Activated gamma-delta T cell treated with anti-CD3 and anti-CD28 coated beads, Interleukin-2, amount 50 U/mL, for 16 hours (primary cell): ENCODE results near the gene AIMP2.
"Not testable (repeated sequence)": the region's sequence is repeated elsewhere in the genome, so short reads cannot be mapped to it uniquely, and the experiment has no call there.

ENCODE experiments used
- DNase-seq: peaks from one replicate; pipeline ENCODE4 v3.0.0-alpha.2; 2020; ENCODE audit warnings: low read depth

Gene AIMP2

DNA sequence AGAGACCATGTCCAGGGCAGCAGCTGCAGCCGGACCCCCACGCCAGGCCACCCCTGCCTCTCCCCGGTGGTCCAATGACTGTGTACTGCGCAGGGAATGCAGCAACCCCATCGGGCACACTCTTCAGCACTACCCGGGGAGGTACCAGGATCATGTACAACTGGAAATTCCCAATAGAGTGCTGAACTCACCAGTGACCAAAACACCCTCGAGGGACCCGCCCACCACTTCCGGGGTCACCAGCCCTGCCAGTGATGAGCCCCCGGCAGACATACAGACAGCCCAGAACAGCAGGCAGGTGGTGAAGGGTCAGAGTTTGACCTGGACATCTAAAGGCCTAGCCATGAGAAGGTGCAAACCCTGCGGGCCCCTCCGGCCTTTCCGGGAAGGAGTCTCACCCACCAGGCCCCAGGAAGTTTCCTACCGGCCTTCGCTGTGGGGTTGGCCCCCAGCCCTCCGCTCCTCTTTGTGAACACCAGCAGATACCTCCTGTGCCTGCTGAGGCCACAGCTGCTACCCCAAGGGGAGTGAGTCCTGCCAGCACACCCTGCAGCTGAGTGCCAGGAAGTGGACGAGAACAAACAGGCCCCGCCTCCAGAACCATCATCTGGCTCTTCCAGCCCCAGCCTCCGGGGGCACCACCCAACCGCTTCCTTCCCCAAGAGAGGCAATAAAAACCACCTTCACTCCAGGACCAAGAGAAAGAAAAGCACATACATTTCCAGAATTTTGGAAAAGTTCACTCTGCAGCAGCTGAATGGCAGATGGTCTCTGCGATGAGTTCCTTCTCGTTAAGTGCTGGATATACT, 17.1 kb downstream of the AIMP2 start:
- peak; percentile 41 for DNase-seq

GRCh38 chr7:6026820-6027311, 17.8 kb downstream of the AIMP2 start:
- no peak for DNase-seq

DNA sequence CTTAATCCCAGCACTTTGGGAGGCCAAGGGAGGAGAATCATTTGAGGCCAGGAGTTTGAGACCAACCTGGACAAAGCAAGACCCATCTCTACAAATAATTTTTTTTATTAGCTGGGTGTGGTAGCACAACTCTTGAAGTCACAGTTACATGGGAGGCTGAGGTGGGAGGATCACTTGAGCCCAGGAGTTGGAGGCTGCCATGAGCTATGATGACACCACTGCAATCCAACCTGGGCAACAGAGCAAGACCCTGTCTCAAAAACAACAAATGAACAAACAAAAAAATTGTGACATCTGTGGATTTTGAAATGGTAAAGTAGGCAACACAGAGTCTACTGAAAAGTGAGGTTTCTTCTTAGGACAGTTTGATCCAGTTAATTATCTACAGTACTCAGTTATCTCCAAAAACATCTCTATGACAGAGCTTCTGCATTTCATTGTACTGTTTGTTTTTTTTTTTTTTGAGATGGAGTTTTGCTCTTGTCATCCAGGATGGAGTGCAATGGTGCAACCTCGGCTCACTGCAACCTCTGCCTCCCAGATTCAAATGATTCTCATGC, 18.8 kb downstream of the AIMP2 start:
- DNase-seq = no peak

DNA sequence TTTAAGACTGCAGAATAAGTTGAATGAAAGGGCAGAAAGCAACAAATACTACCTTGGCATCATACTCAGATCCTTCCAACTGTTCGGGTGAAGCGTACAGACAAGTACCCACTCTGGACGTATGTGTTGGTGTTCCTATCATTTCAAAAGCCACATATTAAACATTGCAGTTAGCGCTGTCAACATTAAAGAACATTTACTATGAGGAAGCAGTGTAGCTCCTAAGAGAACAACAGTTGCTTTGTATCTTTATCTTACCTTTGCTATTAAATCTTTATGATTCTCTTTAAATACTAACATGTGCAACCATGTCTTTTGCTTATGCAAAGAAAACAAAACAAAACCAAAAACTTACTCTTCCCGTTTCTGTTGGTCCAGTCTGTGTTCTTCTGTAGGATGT, 19.5 kb downstream of the AIMP2 start:
- DNase-seq = no peak

DNA sequence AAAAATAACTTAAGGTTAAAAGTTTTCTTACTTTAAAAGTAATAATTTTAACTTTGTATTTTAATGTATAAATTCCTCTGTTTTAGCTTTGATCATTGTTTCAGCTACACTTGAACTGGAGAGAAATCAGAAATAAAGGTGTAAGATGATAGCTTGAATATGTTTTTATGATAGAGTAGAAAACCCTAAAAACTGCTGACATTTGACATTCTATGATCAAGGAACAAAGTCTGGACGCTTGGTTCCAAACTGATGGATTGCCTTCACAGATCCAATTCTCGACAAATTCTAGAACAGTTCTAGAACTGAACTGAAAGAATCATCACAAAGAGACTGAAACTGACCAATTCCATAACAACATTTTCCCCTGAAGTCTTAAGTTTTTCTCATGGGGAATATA, 21.9 kb downstream of the AIMP2 start, which contains the start of gene ANKRD61:
Gene ANKRD61 (plus strand): TSS at position 389 of the 400 bp plus-strand sequence. CDS start 0 bp downstream, at position 389.
- no peak for DNase-seq

DNA sequence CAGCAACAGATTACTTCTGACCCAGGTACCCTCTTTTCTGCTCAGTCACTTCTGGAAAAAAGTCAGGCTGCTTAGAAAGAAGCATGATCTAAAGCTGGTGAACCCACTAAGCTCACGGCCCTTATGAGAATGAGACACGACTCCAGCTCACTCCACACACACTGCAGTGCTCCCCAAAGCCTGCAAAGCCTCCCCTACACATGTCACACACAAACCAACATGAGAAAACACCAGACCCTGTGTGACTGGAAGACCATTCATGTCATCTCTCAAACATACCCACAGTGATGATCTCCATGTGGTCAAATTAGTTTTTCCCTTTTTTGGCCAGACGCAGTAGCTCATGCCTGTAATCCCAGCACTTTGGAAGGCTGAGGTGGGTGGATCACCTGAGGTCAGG, 22.5 kb downstream of the AIMP2 start:
- no peak for DNase-seq

GRCh38 chr7:6032167-6032566, 23.1 kb downstream of the AIMP2 start:
- no peak for DNase-seq

GRCh38 chr7:6032641-6033040, 23.6 kb downstream of the AIMP2 start:
- DNase-seq = no peak

DNA sequence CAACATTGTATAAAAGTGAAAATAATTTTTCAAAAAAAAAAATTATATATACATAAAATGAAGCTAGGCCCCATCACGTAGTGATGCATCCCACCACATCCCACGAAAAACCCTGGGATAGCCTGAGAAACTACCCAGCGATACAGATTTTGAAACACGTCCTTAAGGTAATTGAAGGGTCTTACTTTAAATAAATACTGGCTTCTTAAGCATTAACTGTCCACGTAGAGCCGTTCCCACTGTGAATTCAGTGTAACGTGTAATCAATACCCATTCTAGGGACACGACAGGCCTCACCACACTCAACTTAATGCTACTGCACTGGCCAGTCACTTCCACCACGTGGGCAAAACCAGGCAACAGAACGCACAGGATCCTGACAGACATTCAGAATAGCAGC, 26.1 kb downstream of the AIMP2 start:
- no peak for DNase-seq

GRCh38 chr7:6035686-6036085, 26.6 kb downstream of the AIMP2 start:
- no peak for DNase-seq

- no peak for DNase-seq
Measured at GRCh38 chr7:6049780-6050179, 40.7 kb downstream of the AIMP2 start.

DNA sequence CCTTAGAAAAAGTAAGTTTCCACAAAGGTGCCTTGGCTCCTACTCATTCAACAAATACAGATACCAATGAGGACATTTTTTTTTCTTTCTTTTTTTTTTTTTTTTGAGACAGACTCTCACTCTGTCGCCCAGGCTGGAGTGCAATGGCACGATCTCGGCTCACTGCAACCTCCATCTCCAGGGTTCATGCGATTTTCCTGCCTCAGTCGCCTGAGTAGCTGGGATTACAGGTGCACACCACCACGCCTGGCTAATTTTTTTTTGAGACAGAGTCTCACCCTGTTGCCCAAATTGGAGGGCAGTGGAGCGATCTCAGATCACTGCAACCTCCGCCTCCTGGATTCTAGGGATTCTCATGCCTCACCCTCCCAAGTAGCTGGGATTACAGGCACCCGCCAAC, 42.1 kb downstream of the AIMP2 start:
- not testable (repeated sequence) for DNase-seq

GRCh38 chr7:6056616-6057015, 47.5 kb downstream of the AIMP2 start:
- DNase-seq = no peak

DNA sequence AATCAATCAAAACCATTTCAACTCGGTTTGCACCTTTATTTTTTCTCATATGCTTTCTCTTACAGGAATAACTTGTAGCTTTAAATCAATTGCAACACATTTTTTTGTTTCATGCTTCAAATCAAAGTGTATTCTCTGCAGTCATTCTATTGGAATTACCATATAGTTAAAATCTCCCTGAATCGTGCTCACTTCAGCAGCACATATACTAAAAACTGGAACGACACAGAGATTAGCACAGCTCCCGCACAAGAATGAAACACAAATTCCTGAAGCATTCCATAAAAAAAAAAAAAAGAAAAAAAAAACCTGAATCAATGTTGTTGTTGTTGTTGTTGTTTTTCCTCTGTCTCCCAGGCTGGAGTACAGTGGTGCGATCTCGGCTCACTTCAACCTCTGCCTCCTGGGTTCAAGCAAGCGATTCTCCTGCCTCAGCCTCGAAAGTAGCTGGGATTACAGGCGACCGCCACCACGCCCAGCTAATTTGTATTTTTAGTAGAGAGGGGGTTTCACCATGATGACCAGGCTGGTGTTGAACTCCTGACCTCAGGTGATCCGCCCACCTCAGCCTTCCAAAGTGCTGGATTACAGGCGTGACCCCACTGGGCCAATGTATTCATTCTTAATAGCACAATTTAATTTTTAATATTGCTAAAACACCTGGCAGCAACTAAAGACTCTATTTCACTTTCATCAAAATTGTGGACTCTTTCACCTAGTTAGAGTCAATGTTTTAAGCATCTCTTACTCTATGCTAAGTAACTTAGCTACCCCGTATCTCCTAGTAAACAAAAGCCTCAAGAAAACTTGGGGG, 48.5 kb downstream of the AIMP2 start:
- DNase-seq = no peak

DNA sequence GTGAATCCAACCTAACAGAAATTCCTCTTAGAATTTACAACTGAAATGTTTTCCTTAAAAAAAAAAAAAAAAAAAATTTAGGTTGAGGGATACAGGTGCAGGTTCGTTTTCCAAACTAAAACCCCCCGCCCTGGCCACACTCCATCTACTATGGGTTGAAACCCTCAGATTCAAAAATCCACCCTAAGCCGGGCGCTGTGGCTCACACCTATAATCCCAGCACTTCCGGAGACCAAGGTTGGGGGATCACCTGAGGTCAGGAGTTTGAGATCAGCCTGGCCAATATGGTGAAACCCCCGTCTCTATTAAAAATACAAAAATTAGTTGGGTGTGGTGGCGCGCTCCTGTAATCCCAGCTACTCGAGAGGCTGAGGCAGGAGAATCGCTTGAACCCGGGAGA, 50.9 kb downstream of the AIMP2 start:
- DNase-seq = not testable (repeated sequence)

DNA sequence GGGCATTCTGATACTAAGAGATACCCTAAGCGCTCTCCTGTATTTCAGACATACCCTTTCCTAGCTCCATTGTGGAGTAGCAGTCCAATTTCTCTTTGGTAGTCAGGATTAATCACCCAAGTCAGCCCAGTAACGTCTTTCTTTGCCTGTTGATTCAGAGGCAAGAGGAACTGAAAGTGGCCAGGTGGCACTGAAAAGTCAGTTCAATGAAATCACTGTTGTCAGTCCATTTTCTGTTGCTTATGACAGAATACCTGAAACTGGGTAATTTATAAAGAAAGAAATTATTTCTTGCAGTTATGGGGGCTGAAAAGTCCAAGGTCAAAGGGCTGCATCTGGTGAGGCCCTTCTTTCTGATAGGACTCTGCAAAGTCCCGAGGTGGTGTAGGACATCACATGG, 62.3 kb downstream of the AIMP2 start:
- no peak for DNase-seq
